ENCODE data around the gene MAPKAP1. TPM values are rescaled to one million over a fixed set of nuclear protein-coding genes. Genes with fewer than 3 reads are reported as not detected.
A peak's percentile ranks its signal among the peaks of the same experiment; 100 is the strongest.

Gene MAPKAP1
- total and polyA plus RNA-seq, 2 of the 13 experiments (the other 11 are each of a cell fraction or from before 2014, with no cell fraction given), result 45.0 to 64.3 TPM

DNA sequence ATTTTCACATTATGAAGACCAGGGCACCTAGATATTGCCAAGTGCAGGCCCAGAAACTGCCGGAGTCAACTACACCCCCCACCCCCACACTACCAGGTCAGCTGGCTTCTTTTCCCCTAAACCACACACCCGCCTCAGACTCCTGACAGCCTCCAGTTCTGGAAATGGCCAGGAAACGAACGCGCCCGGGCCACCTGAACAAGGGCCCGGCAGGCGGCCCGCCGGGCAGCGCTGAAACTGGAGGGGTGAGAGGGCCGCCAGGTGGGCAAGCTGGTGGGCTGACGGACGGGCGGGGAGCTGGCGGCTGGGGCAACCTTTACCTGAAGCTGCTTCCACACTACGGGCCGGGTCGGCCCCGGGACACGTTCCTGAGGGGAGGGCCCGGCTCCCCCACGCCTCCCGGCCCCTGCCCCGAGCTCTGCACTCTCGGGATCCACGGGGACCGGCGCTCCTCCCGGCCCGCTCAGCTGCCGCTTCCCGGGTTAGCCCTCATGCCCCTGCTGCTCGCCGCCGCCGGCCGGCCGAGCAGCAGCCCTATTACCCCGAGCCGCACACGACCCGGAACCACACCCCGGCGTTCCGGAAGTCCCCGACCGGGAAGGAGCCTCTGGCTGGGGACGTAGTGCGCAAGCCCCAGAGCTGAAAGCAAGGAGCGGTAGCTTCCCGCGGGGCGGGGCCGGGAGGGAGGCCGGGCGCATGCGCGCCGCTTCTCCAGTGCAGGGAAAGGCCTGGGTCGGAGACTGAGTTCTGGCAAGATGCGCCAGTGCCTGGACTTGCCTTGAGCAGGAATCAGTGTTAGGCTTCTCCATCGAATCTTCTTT, at the start of gene MAPKAP1 (continued):
- TF ChIP-seq, protein P1, sequence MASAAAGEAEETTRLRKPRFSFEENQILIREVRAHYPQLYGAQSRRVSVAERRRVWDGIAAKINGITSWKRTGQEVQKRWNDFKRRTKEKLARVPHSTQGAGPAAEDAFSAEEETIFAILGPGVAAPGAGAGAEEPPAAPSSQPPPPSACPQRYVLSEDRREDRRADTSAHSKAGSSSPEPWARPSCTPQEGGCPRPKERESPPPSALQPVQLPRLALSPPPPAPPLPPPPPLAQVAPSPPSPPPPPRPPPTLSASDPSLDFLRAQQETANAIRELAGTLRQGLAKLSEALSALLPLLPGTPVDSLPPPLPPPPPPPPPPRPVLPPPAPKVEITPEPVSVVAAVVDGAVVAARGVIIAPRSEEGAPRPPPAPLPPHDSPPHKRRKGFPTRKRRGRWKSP (CRISPR knock-in tag; IDR thresholded peaks at IDR 0.05), result no peak
- TF ChIP-seq ZBTB26 (CRISPR knock-in tag; IDR thresholded peaks at IDR 0.05; ENCODE audit: borderline replicate concordance), result 0 out of 2 replicates have a peak, but pooled peaks have one; percentile 47
- no peak for TF ChIP-seq GLI4 (CRISPR knock-in tag; IDR thresholded peaks at IDR 0.05; ENCODE audit: borderline replicate concordance)
- TF ChIP-seq CSRNP2 (CRISPR knock-in tag; conservative IDR thresholded peaks at IDR 0.05; ENCODE audit: low read depth), result no peak
- TF ChIP-seq SMAD3 (CRISPR knock-in tag; IDR thresholded peaks at IDR 0.05), result peak; percentile 41; the same call in 1 of the 2 replicates
- TF ChIP-seq ZSCAN31 (CRISPR knock-in tag; IDR thresholded peaks at IDR 0.05; ENCODE audit: low read depth), result peak; percentile 79; the same call in 1 of the 2 replicates
- no peak for TF ChIP-seq MLX (CRISPR knock-in tag; IDR thresholded peaks at IDR 0.05)
- no peak for TF ChIP-seq ZNF280B (CRISPR knock-in tag; IDR thresholded peaks at IDR 0.05; ENCODE audit: borderline replicate concordance)
- TF ChIP-seq ZNF407 (CRISPR knock-in tag; IDR thresholded peaks at IDR 0.05; ENCODE audit: not compliant biosample characterization), result peak; percentile 57

Measured in HepG2 (cell line).